Activated T-cell treated with anti-CD3 and anti-CD28 coated beads, Interleukin-2, amount 50 U/mL, for 72 hours (primary cell): ENCODE measurements around the gene ANKH. TPM values are rescaled to one million over a fixed set of nuclear protein-coding genes. Genes with fewer than 3 reads are reported as not detected.

Source experiments
- ATAC-seq, 2 donors: fragments of 150-1000 bp; cut with Tn5 transposase; replicated peaks in 1 of 2; 2 replicates each; pipeline ENCODE4 v1.10.0; 2021; ENCODE audit warnings: moderate library complexity in 2 of 2, mild to moderate bottlenecking in 1 of 2
- DNase-seq, 2 donors: peaks; one replicate each; pipeline ENCODE4 v3.0.0; 2021 to 2022; ENCODE audit warnings: mixed read lengths in 1 of 2
- H3K27ac Mint-ChIP-seq: one replicate; pipeline ENCODE4 v1.8.0; 2022; ENCODE audit warnings: mild to moderate bottlenecking, moderate library complexity, mixed read lengths
- H3K27me3 Mint-ChIP-seq: one replicate; pipeline ENCODE4 v1.8.0; 2022; ENCODE audit warnings: low read depth, mixed read lengths
- H3K36me3 Mint-ChIP-seq, 2 donors: one replicate each; pipeline ENCODE4 v1.8.0; 2022; ENCODE audit warnings: mixed read lengths in 2 of 2, mild to moderate bottlenecking in 1 of 2; ENCODE audit not compliant: insufficient read depth in 2 of 2
- H3K4me1 Mint-ChIP-seq: one replicate; pipeline ENCODE4 v1.8.0; 2022; ENCODE audit warnings: low read depth, mixed read lengths
- H3K4me3 Mint-ChIP-seq, 2 donors: one replicate each; pipeline ENCODE4 v1.8.0; 2022; ENCODE audit warnings: mild to moderate bottlenecking in 2 of 2, mixed read lengths in 2 of 2, moderate library complexity in 2 of 2
- H3K9me3 Mint-ChIP-seq, 2 donors: one replicate each; pipeline ENCODE4 v1.8.0; 2022; ENCODE audit warnings: mixed read lengths in 2 of 2
- total RNA-seq, 2 donors: library from RNA; stranded (reverse); gene quantifications; one replicate each; pipeline ENCODE4 v1.2.3, GENCODE V29; 2022

ANKH gene
- total RNA-seq, 2 donors from 2014 or later: 86.3 to 103 TPM

- Mint-ChIP-seq H3K27ac (no peak overlapping the region), H3K27me3 (no peaks in the 10 kb centered on the region), H3K4me3 (no peak overlapping the region), H3K4me1 (no peaks in the 10 kb centered on the region), H3K36me3 (peaks cover 0 to 2% of the 10 kb centered on the region in 2 donors), H3K9me3 (no peaks in the 10 kb centered on the region)
- DNase-seq (no peak), ATAC-seq (no peak)
These were observed 135.6 kb downstream of the ANKH start for GRCh38 chr5:14735944-14736343.

- no peak overlapping the region for H3K4me3 Mint-ChIP-seq
- DNase-seq (no peak), ATAC-seq (no peak)
- H3K36me3 Mint-ChIP-seq: peaks cover 0 to 2% of the 10 kb centered on the region in 2 donors
- no peaks in the 10 kb centered on the region for H3K27me3 Mint-ChIP-seq
- H3K9me3 Mint-ChIP-seq: no peaks in the 10 kb centered on the region
- H3K4me1 Mint-ChIP-seq: no peaks in the 10 kb centered on the region
- peak overlapping the region; percentile 33 for H3K27ac Mint-ChIP-seq
These were observed 137.2 kb downstream of the ANKH start for GRCh38 chr5:14734396-14734795.

- Mint-ChIP-seq H3K4me3 (no peak overlapping the region), H3K4me1 (no peaks in the 10 kb centered on the region), H3K27me3 (no peaks in the 10 kb centered on the region), H3K36me3 (peaks cover 0 to 2% of the 10 kb centered on the region in 2 donors), H3K9me3 (no peaks in the 10 kb centered on the region), H3K27ac (no peak overlapping the region)
- ATAC-seq (no peak), DNase-seq (no peak)
These were observed 137.9 kb downstream of the ANKH start for GRCh38 chr5:14733661-14734060.

- Mint-ChIP-seq H3K36me3 (peaks cover 0 to 2% of the 10 kb centered on the region in 2 donors), H3K27ac (no peak overlapping the region), H3K9me3 (no peaks in the 10 kb centered on the region), H3K4me1 (no peaks in the 10 kb centered on the region), H3K27me3 (no peaks in the 10 kb centered on the region), H3K4me3 (no peak overlapping the region)
- DNase-seq (no peak), ATAC-seq (no peak)
These were observed 138.6 kb downstream of the ANKH start for GRCh38 chr5:14732991-14733390.

GRCh38 chr5:14730881-14731280 lies 140.7 kb downstream of the ANKH start:
- Mint-ChIP-seq H3K4me1 (peaks cover 4% of the 10 kb centered on the region), H3K9me3 (no peaks in the 10 kb centered on the region), H3K36me3 (peaks cover 2 to 4% of the 10 kb centered on the region in 2 donors), H3K27ac (peak overlapping the region; percentile 30), H3K27me3 (no peaks in the 10 kb centered on the region), H3K4me3 (no peak overlapping the region)
- DNase-seq (no peak), ATAC-seq (no peak)

GRCh38 chr5:14730466-14730865 lies 141.1 kb downstream of the ANKH start:
- Mint-ChIP-seq H3K9me3 (no peaks in the 10 kb centered on the region), H3K27me3 (no peaks in the 10 kb centered on the region), H3K27ac (peak overlapping the region; percentile 28), H3K36me3 (peaks cover 2 to 4% of the 10 kb centered on the region in 2 donors), H3K4me1 (peaks cover 4% of the 10 kb centered on the region), H3K4me3 (no peak overlapping the region)
- no peak for DNase-seq
- no peak for ATAC-seq

GRCh38 chr5:14729448-14730385 lies 141.9 kb downstream of the ANKH start:
- Mint-ChIP-seq H3K27ac (peak overlapping the region; percentile 28), H3K4me1 (peaks cover 4% of the 10 kb centered on the region), H3K36me3 (peaks cover 2 to 4% of the 10 kb centered on the region in 2 donors), H3K9me3 (no peaks in the 10 kb centered on the region), H3K4me3 (no peak overlapping the region), H3K27me3 (no peaks in the 10 kb centered on the region)
- ATAC-seq (no peak), DNase-seq (no peak)

GRCh38 chr5:14728459-14728938 lies 143.1 kb downstream of the ANKH start:
- DNase-seq: no peak
- no peak for ATAC-seq
- H3K36me3 Mint-ChIP-seq: peaks cover 7 to 8% of the 10 kb centered on the region in 2 donors
- no peak overlapping the region for H3K4me3 Mint-ChIP-seq
- no peak overlapping the region for H3K27ac Mint-ChIP-seq
- H3K27me3 Mint-ChIP-seq: no peaks in the 10 kb centered on the region
- H3K9me3 Mint-ChIP-seq: no peaks in the 10 kb centered on the region
- peaks cover 11% of the 10 kb centered on the region for H3K4me1 Mint-ChIP-seq

GRCh38 chr5:14727928-14728458 lies 143.6 kb downstream of the ANKH start:
- Mint-ChIP-seq H3K27ac (no peak overlapping the region), H3K9me3 (no peaks in the 10 kb centered on the region), H3K36me3 (peaks cover 7 to 10% of the 10 kb centered on the region in 2 donors), H3K4me3 (no peak overlapping the region), H3K27me3 (no peaks in the 10 kb centered on the region), H3K4me1 (peaks cover 16% of the 10 kb centered on the region)
- ATAC-seq: no peak
- no peak for DNase-seq

GRCh38 chr5:14727428-14727865 lies 144.1 kb downstream of the ANKH start:
- DNase-seq: peak; percentile 68 to 79
- H3K27ac Mint-ChIP-seq: no peak overlapping the region
- no peaks in the 10 kb centered on the region for H3K27me3 Mint-ChIP-seq
- H3K4me3 Mint-ChIP-seq: no peak overlapping the region
- peaks cover 21% of the 10 kb centered on the region for H3K4me1 Mint-ChIP-seq
- ATAC-seq: peak in 1 of 2 donors; percentile 27
- H3K36me3 Mint-ChIP-seq: peaks cover 7 to 12% of the 10 kb centered on the region in 2 donors
- no peaks in the 10 kb centered on the region for H3K9me3 Mint-ChIP-seq

- Mint-ChIP-seq H3K27me3 (no peaks in the 10 kb centered on the region), H3K27ac (no peak overlapping the region), H3K36me3 (peaks cover 7 to 15% of the 10 kb centered on the region in 2 donors), H3K9me3 (no peaks in the 10 kb centered on the region), H3K4me1 (peaks cover 26% of the 10 kb centered on the region), H3K4me3 (no peak overlapping the region)
- ATAC-seq (no peak), DNase-seq (no peak)
These were observed 145.3 kb downstream of the ANKH start for GRCh38 chr5:14726066-14726838.

- Mint-ChIP-seq H3K27ac (no peak overlapping the region), H3K4me1 (peaks cover 26% of the 10 kb centered on the region), H3K9me3 (no peaks in the 10 kb centered on the region), H3K4me3 (no peak overlapping the region), H3K27me3 (no peaks in the 10 kb centered on the region), H3K36me3 (peaks cover 7 to 16% of the 10 kb centered on the region in 2 donors)
- ATAC-seq (no peak), DNase-seq (no peak)
These were observed 146.9 kb downstream of the ANKH start for GRCh38 chr5:14724633-14725032.

GRCh38 chr5:14723701-14724132 lies 147.9 kb downstream of the ANKH start:
- Mint-ChIP-seq H3K36me3 (peaks cover 8 to 19% of the 10 kb centered on the region in 2 donors), H3K4me3 (peak overlapping the region in 1 of 2 donors; percentile 17), H3K4me1 (peaks cover 29% of the 10 kb centered on the region), H3K9me3 (no peaks in the 10 kb centered on the region), H3K27ac (no peak overlapping the region), H3K27me3 (no peaks in the 10 kb centered on the region)
- ATAC-seq (peak; percentile 90 to 93), DNase-seq (peak; percentile 13 to 28)
